Gastrocnemius medialis (tissue), 4 donors: ENCODE measurements around the gene FOSL2.

ENCODE experiments used
- CTCF ChIP-seq, 5 experiments: fragments of 450-650 bp in 3 of 5; fragments of 200-600 bp in 2 of 5; sonication (generic) in 2 of 5; IDR thresholded peaks in 4 of 5; conservative IDR thresholded peaks in 1 of 5; 1 replicate in 4 of 5; 2 replicates in 1 of 5; pipeline ENCODE4 v1.5.1; 2016 to 2019; ENCODE audit warnings: antibody characterized with exemption in 5 of 5, mild to moderate bottlenecking in 3 of 5, moderate library complexity in 3 of 5
- POLR2A ChIP-seq, 2 donors: fragments of 450-650 bp; IDR thresholded peaks; one replicate each; pipeline ENCODE4 v1.6.1; 2017; ENCODE audit warnings: antibody characterized with exemption in 2 of 2, mild to moderate bottlenecking in 2 of 2, moderate library complexity in 2 of 2

- no peak for TF ChIP-seq CTCF (IDR thresholded peaks at IDR 0.05 in 4 of 5, conservative IDR thresholded peaks at IDR 0.05 in 1 of 5)
- no peak for TF ChIP-seq POLR2A (IDR thresholded peaks at IDR 0.05)
These were observed 70.7 kb downstream of the FOSL2 start for GRCh38 chr2:28463211-28463816.
